Left lung (tissue), 10 donors: ENCODE measurements around the gene OLFML3. TPM values are rescaled to one million over a fixed set of nuclear protein-coding genes. Genes with fewer than 3 reads are reported as not detected.

Source experiments
- ATAC-seq: fragments of 200-7000 bp; cut with Tn5 transposase; one replicate; pipeline ENCODE4 v1.9.1; 2020; ENCODE audit warnings: moderate library complexity
- DNase-seq, 4 donors: peaks; one replicate each; pipeline ENCODE4 v3.0.0-alpha.2; 2013 to 2020
- H3K27ac ChIP-seq, 2 donors: fragments of 200-600 bp; sonication (generic) in 1 of 2; one replicate each; pipeline versions ENCODE4 v1.5.0 to v1.8.0; 2020 to 2021
- H3K27me3 ChIP-seq, 2 donors: fragments of 200-600 bp; sonication (generic) in 1 of 2; one replicate each; pipeline versions ENCODE4 v1.5.0 to v1.8.0; 2020 to 2021
- H3K36me3 ChIP-seq, 2 donors: fragments of 200-600 bp; sonication (generic) in 1 of 2; one replicate each; pipeline versions ENCODE4 v1.5.0 to v1.8.0; 2020 to 2021
- H3K4me1 ChIP-seq, 2 donors: fragments of 200-600 bp; one replicate each; pipeline ENCODE4 v1.8.0; 2021
- H3K4me3 ChIP-seq, 2 donors: fragments of 200-600 bp; sonication (generic) in 1 of 2; one replicate each; pipeline versions ENCODE4 v1.5.0 to v1.8.0; 2020 to 2021; ENCODE audit warnings: mild to moderate bottlenecking in 1 of 2
- H3K9me3 ChIP-seq, 2 donors: fragments of 200-600 bp; sonication (generic) in 1 of 2; one replicate each; pipeline versions ENCODE4 v1.5.0 to v1.8.0; 2020 to 2021
- intact Hi-C, 2 donors: fragments of 100-400 bp; cut with DNase I; formaldehyde crosslinking; loops; one replicate each; pipeline versions ENCODE4 v1.11.2 to v1.14.2; 2022
- polyA plus RNA-seq, 6 donors: library from polyadenylated mRNA; unstranded; fragments of 120-200 nt; gene quantifications; one replicate each; pipeline ENCODE4 v1.2.1, GENCODE V29; 2013; ENCODE audit not compliant: insufficient read length in 6 of 6
- total RNA-seq, 2 donors: library from RNA; stranded (reverse); fragmentation: NEBNext Ultra II Directional; extraction: Animal tissue kit (Norgen Biotek cat#: 25700); gene quantifications; one replicate each; pipeline ENCODE4 v1.2.1, GENCODE V29; 2021
- TF ChIP-seq, protein P1 (sequence below), 2 donors: fragments of 200-600 bp; sonication (generic) in 1 of 2; IDR thresholded peaks; one replicate each; pipeline versions ENCODE4 v1.5.0 to v1.8.0; 2021; ENCODE audit warnings: antibody characterized with exemption in 2 of 2
- donor health status: DM: no; HTN: yes; CAD: no.
- donor health status: DM: no; HTN: no; CAD: no.

The OLFML3 gene
- total and polyA plus RNA-seq, 8 donors, result 53.8 to 291 (median 259) TPM

DNA sequence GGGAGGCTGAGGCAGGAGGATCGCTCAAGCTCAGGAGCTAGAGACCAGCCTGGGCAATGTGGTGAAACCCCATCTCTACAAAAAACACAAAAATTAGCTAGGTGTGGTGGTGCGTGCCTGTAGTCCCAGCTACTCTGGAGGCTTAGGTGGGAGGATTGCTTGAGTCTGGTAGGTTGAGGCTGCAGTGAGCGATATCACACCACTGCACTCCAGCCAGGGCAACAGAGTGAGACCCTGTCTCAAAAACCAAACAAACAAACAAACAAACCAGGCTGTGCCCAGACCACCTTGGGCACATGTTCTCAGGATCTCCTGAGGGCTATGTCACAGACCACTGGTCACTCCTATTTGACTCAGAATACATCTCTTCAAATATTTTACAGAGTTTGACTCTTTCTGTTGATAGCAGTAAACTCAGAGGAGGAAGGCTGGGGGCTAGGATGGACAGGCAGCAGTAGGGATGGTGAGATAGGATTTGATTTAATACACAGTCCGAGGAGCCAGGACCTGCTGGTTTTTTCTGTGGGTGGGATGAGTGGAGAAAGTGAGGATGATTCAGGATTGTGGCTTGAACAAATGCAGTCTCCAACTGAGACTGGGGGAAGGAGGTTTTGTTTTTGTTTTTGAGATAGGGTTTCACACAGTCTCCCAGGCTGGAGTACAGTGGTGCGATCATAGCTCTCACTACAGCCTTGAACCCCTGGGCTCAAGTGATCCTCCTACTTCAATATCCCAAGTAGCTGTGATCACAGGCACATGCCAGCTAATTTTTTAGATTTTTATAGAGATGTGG lies 46.5 kb downstream of the OLFML3 start:
- TF ChIP-seq, protein P1, sequence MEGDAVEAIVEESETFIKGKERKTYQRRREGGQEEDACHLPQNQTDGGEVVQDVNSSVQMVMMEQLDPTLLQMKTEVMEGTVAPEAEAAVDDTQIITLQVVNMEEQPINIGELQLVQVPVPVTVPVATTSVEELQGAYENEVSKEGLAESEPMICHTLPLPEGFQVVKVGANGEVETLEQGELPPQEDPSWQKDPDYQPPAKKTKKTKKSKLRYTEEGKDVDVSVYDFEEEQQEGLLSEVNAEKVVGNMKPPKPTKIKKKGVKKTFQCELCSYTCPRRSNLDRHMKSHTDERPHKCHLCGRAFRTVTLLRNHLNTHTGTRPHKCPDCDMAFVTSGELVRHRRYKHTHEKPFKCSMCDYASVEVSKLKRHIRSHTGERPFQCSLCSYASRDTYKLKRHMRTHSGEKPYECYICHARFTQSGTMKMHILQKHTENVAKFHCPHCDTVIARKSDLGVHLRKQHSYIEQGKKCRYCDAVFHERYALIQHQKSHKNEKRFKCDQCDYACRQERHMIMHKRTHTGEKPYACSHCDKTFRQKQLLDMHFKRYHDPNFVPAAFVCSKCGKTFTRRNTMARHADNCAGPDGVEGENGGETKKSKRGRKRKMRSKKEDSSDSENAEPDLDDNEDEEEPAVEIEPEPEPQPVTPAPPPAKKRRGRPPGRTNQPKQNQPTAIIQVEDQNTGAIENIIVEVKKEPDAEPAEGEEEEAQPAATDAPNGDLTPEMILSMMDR (IDR thresholded peaks at IDR 0.05), result no peak
- H3K27ac ChIP-seq, result no peak overlapping the region
- no peaks in the 10 kb centered on the region for H3K36me3 ChIP-seq
- no peaks in the 10 kb centered on the region for H3K4me1 ChIP-seq
- no peak for ATAC-seq
- intact Hi-C loops, result no loop called here
- H3K9me3 ChIP-seq, result no peaks in the 10 kb centered on the region
- H3K27me3 ChIP-seq, result no peaks in the 10 kb centered on the region
- no peak for DNase-seq
- H3K4me3 ChIP-seq, result no peak overlapping the region

DNA sequence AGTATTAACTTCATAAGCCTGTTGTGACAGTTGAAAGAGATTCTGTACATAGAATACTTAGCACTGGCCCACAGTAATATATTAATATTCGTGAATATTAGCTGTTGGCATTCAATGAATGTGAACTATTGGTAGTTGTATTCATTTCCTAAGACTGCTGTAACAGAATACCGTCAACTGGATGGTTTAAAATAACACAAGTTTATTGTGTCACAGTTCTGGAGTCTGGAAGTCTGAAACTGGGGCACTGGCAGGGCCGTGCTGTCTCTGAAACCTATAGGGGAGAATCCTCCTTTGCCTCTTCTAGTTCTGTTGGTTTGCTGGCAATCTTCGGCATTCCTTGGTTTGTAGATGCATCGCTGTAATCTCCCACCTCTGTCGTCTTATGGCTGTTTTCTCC lies 47.5 kb downstream of the OLFML3 start:
- ATAC-seq, result no peak
- Histone ChIP-seq H3K4me1 (no peaks in the 10 kb centered on the region), H3K4me3 (no peak overlapping the region), H3K27ac (no peak overlapping the region), H3K36me3 (no peaks in the 10 kb centered on the region), H3K9me3 (no peaks in the 10 kb centered on the region), H3K27me3 (no peaks in the 10 kb centered on the region)
- TF ChIP-seq, protein P1 (IDR thresholded peaks at IDR 0.05), result no peak
- no peak for DNase-seq
- intact Hi-C loops, result no loop called here

Other genes with a start within 250 kb of the OLFML3 start
- gene PHTF1, start 220.0 kb upstream of the OLFML3 start, total RNA-seq, result 10 to 100 TPM; 25.7 to 36.1 TPM
- gene PHTF1, start 220.0 kb upstream of the OLFML3 start, polyA plus RNA-seq, result 10 to 100 TPM; 20.0 to 23.8 (median 22.1) TPM
- 10 to 100 TPM; 15.6 to 19.5 TPM for gene RSBN1, start 167.0 kb upstream of the OLFML3 start, total RNA-seq
- gene RSBN1, start 167.0 kb upstream of the OLFML3 start, polyA plus RNA-seq, result 10 to 100 TPM; 22.8 to 26.8 (median 24.2) TPM
- gene PTPN22, start 107.8 kb upstream of the OLFML3 start, total RNA-seq, result 10 to 100 TPM in 1 of 2 donors, 1 to 10 TPM in 1; 5.6 to 10.0 TPM
- 1 to 10 TPM in 2 of 6 donors, under 1 TPM in 4; 0.62 to 1.0 (median 0.83) TPM for gene PTPN22, start 107.8 kb upstream of the OLFML3 start, polyA plus RNA-seq
- 1 to 10 TPM; 2.2 to 2.3 TPM for gene BCL2L15, start 91.9 kb upstream of the OLFML3 start, total RNA-seq
- 1 to 10 TPM in 5 of 6 donors, under 1 TPM in 1; 0.91 to 2.7 (median 1.1) TPM for gene BCL2L15, start 91.9 kb upstream of the OLFML3 start, polyA plus RNA-seq
- 10 to 100 TPM; 15.4 to 21.2 TPM for gene AP4B1, start 74.7 kb upstream of the OLFML3 start, total RNA-seq
- gene AP4B1, start 74.7 kb upstream of the OLFML3 start, polyA plus RNA-seq, result 10 to 100 TPM; 51.5 to 65.1 (median 56.1) TPM
- gene DCLRE1B, start 74.1 kb upstream of the OLFML3 start, total RNA-seq, result 1 to 10 TPM; 7.3 to 9.1 TPM
- 10 to 100 TPM in 3 of 6 donors, 1 to 10 TPM in 3; 8.5 to 11.9 (median 10.2) TPM for gene DCLRE1B, start 74.1 kb upstream of the OLFML3 start, polyA plus RNA-seq
- 10 to 100 TPM; 61.1 to 77.4 TPM for gene HIPK1, start 50.1 kb upstream of the OLFML3 start, total RNA-seq
- gene HIPK1, start 50.1 kb upstream of the OLFML3 start, polyA plus RNA-seq, result 10 to 100 TPM; 38.7 to 49.7 (median 43.0) TPM
- gene SYT6, start 174.4 kb downstream of the OLFML3 start, total RNA-seq, result not detected
- gene SYT6, start 174.4 kb downstream of the OLFML3 start, polyA plus RNA-seq, result 10 to 100 TPM; 10.9 to 21.9 (median 12.6) TPM